GM10266 (cell line): ENCODE results near the gene FYN.

Experiments
- DNase-seq: peaks from one replicate; pipeline ENCODE4 v3.0.0; 2012; ENCODE audit errors: extremely low spot score
- TF ChIP-seq, protein P1 (sequence below): IDR thresholded peaks from 2 replicates; pipeline ENCODE4 v1.5.1; 2012; ENCODE audit warnings: mild to moderate bottlenecking, low read depth; ENCODE audit not compliant: control insufficient read depth, insufficient read depth; ENCODE audit errors: missing control alignments

Gene FYN

DNA sequence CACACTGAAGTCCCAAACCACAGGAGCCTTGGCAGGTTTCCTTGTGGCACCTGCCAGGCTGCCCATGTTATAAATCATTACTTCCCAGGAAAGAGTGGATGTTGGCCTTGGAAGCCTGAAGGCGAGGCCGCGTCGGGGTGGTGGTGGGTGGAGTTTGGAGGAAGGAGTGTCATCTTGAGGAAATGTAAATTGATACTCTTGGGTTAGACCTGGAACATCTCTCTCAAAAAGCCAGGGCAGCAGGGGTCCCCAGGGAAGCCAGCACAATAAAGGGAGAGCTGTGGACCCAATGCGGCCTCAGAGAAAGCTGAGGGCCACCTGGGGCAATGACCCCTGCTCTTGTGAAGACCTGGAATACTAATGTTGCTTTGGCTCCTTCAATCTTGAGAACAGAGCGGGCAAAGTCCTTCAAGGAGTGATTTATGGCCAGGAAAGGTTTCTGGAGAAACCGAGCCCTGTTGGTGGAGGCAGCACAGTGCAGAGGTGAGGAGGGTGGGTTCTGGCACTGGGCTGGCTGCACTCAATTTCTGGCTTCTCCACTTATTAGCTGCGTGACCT is 241.3 kb downstream of the FYN start:
- TF ChIP-seq, protein P1, sequence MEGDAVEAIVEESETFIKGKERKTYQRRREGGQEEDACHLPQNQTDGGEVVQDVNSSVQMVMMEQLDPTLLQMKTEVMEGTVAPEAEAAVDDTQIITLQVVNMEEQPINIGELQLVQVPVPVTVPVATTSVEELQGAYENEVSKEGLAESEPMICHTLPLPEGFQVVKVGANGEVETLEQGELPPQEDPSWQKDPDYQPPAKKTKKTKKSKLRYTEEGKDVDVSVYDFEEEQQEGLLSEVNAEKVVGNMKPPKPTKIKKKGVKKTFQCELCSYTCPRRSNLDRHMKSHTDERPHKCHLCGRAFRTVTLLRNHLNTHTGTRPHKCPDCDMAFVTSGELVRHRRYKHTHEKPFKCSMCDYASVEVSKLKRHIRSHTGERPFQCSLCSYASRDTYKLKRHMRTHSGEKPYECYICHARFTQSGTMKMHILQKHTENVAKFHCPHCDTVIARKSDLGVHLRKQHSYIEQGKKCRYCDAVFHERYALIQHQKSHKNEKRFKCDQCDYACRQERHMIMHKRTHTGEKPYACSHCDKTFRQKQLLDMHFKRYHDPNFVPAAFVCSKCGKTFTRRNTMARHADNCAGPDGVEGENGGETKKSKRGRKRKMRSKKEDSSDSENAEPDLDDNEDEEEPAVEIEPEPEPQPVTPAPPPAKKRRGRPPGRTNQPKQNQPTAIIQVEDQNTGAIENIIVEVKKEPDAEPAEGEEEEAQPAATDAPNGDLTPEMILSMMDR = no peak
- DNase-seq = no peak

DNA sequence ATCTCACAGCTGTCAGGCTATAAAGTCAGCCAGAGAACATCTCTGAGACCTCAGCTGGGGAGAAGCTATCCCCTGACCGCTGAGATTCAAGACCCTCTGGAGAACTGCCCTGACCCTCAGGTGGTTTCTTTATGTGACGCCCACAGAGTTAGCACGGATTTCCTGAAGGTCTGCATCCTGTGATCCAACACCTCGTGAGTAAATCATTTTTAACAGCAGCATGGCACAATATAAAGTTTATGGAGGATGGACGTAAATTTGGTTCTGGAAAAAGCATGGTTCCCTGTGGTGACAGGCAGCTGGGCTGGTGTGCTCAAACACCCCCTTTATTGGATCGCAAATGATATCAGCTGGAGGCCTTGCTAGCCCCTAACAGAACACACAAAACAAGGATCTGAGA is 242.2 kb downstream of the FYN start:
- DNase-seq = no peak
- TF ChIP-seq, protein P1 = no peak

DNA sequence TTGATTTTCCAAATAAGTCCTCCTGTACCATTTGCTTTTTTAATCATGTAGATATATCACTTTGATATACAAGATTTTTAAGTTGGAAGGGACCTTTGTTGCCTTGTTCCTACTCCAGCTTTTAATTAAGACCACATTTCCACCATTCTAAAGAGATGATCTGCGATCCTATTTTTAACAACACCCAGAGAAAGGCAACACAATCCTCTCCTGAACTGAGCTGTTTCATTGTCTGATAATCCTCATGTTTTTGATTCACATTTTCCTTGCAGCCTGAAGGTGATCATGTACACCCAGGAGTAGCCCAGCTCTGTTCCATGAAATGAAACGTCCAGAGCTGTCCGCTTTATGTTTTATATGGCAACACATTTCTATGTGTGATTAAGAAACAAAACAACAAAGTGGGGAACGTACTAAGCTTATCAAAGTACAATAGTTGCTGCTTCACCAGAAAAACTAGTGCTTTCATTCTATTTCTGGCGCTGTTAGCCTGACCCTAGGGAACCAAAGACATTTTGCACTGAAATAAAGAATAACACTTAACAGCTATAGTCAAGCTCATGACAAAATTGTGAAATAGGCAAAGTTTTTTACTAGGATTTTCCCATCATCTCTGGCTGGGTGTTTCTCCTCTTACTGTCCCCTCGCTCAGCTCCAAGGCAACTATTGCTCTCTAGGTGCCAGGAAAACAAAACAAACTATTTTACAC is 245.0 kb downstream of the FYN start:
- no peak for DNase-seq
- TF ChIP-seq, protein P1 = no peak

DNA sequence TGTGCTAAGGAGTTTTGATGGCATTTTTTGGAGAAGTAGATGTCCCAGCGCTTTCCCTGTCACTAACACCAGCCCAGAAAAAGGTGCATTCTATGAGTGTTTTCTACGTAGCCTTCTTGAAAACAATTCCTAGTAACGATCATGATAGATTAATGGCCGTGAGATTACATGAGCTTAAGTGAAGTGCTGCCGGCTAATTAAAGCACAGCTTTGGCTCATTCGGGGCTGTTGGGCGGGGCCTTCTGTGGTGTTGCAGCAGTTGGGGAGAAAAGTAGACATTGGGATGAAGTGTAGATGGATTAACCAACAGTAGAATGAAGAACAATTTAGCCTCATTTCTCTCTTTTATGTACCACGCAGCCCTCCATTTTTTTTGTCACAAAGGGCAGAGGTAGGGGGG is 246.8 kb downstream of the FYN start:
- no peak for DNase-seq

DNA sequence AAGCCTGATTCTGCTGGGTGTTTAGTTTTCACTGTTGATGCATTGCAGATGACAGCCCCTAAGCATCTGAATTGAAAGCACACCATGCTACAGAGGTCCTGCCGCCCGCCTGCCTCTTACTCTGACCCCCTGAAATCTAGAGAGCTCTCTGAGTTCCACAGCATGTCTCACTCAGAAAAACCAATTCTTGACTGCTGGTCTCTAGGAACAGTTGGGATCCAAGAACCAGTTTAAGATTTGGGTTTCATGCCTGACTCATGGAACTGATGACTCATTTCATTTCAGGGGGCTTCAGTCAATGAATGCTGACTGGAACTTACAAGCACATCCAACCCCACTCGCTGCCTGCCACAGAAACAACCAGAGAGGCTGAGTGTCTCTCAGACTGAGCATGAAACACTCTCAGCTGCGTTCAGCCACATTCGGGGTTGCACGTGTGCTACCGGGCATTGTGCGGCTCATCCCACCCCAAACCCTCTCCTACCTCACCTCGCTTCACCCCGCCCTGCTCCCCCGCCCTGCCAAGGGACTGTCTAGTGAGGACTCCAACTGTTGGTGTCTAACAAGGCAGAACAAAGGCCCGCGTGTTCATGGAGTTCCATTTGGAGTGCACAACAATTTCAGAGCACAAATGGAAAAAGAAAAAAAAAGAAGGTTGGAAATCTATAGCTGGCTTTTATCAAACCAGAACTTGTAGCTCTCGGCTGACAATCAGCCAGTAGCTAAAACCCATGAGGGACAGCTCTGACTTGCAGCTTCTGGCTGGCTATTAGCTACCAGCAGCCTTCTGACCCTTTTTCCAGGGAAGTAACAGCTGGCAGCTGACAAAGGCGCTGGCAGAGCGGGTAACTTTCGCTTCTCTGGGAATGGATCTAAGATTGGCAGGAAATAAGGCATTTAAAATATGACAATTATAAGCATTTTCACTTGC is 247.5 kb downstream of the FYN start:
- TF ChIP-seq, protein P1 = no peak
- DNase-seq = no peak

More for the DNA sequence above, 246.8 kb downstream of the FYN start:
- TF ChIP-seq, protein P1 = no peak

DNA sequence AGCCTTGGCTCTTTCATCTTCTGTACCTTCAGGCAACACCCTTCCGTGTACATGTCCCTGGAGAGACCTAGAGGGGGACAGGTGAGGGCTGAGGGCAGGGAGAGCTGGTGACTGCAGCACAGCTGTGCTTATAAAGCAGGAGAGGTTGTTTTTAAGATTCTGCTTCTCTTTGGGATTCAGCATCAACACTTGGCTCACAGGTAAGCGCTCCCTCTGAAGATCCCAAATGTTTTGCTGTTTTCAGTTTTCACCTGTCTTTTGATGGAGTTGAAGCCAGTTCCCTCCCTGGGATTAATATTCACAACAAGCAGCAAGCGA is 248.2 kb downstream of the FYN start:
- TF ChIP-seq, protein P1 = no peak
- no peak for DNase-seq
